ENCODE measurements around the gene MYRF. TPM values are rescaled to one million over a fixed set of nuclear protein-coding genes. Genes with fewer than 3 reads are reported as not detected.

The MYRF gene
- total RNA-seq, 1 donor from 2014 or later = 10.4 TPM

- no peak for ATAC-seq
- DNase-seq (ENCODE audit: low spot score) = no peak
- intact Hi-C loops (cut with DNase I) = loop anchor here (5.0 kb wide), 1 partner anchor 52 kb away; the partner anchor contains the start of gene DAGLA
Observed at GRCh38 chr11:61734767-61735166, 17.7 kb upstream of the MYRF start.

- intact Hi-C loops (cut with DNase I) = no loop called here
- DNase-seq (ENCODE audit: low spot score) = no peak
- no peak for ATAC-seq
Observed at GRCh38 chr11:61735391-61735790, 17.0 kb upstream of the MYRF start.

- ATAC-seq = no peak
- intact Hi-C loops (cut with DNase I) = no loop called here
- DNase-seq (ENCODE audit: low spot score) = no peak
Observed at GRCh38 chr11:61736310-61736709, 16.1 kb upstream of the MYRF start.

GRCh38 chr11:61737131-61737530, 15.3 kb upstream of the MYRF start:
- no peak for DNase-seq (ENCODE audit: low spot score)
- no peak for ATAC-seq
- intact Hi-C loops (cut with DNase I) = no loop called here

- ATAC-seq = no peak
Observed at GRCh38 chr11:61737636-61738386, 14.6 kb upstream of the MYRF start.

GRCh38 chr11:61738776-61739175, 13.7 kb upstream of the MYRF start:
- intact Hi-C loops (cut with DNase I) = no loop called here

More at GRCh38 chr11:61737636-61738386, 14.6 kb upstream of the MYRF start:
- intact Hi-C loops (cut with DNase I) = no loop called here
- no peak for DNase-seq (ENCODE audit: low spot score)

GRCh38 chr11:61739413-61739812, 13.0 kb upstream of the MYRF start:
- ATAC-seq = no peak
- intact Hi-C loops (cut with DNase I) = no loop called here
- DNase-seq (ENCODE audit: low spot score) = no peak

More at GRCh38 chr11:61738776-61739175, 13.7 kb upstream of the MYRF start:
- ATAC-seq (no peak), DNase-seq (ENCODE audit: low spot score) (no peak)

GRCh38 chr11:61739966-61740365, 12.5 kb upstream of the MYRF start:
- ATAC-seq (no peak), DNase-seq (ENCODE audit: low spot score) (no peak)
- intact Hi-C loops (cut with DNase I) = loop anchor here (5.0 kb wide), 1 partner anchor 258 kb away; a partner anchor contains a TSS

- intact Hi-C loops (cut with DNase I) = loop anchor here (5.0 kb wide), 1 partner anchor 260 kb away; a partner anchor contains a TSS
- ATAC-seq (no peak), DNase-seq (ENCODE audit: low spot score) (no peak)
Observed at GRCh38 chr11:61742391-61742790, 10.0 kb upstream of the MYRF start.

GRCh38 chr11:61743486-61744095, 8.8 kb upstream of the MYRF start:
- ATAC-seq (no peak), DNase-seq (ENCODE audit: low spot score) (no peak)
- intact Hi-C loops (cut with DNase I) = loop anchor here (5.0 kb wide), 1 partner anchor 261 kb away; a partner anchor contains a TSS

- DNase-seq (ENCODE audit: low spot score) (no peak), ATAC-seq (no peak)
- intact Hi-C loops (cut with DNase I) = loop anchor here (5.0 kb wide), 1 partner anchor 262 kb away; a partner anchor contains a TSS
Observed at GRCh38 chr11:61744181-61744580, 8.3 kb upstream of the MYRF start.

GRCh38 chr11:61744609-61745156, 7.8 kb upstream of the MYRF start:
- intact Hi-C loops (cut with DNase I) = loop anchor here (5.0 kb wide), 1 partner anchor 262 kb away; a partner anchor contains a TSS
- DNase-seq (ENCODE audit: low spot score) (no peak), ATAC-seq (no peak)

GRCh38 chr11:61745781-61746441, 6.5 kb upstream of the MYRF start:
- no peak for ATAC-seq
- intact Hi-C loops (cut with DNase I) = no loop called here

GRCh38 chr11:61746442-61747191, 5.8 kb upstream of the MYRF start:
- intact Hi-C loops (cut with DNase I) = no loop called here
- DNase-seq (ENCODE audit: low spot score) = no peak
- ATAC-seq = no peak

More at GRCh38 chr11:61745781-61746441, 6.5 kb upstream of the MYRF start:
- DNase-seq (ENCODE audit: low spot score) = no peak

- intact Hi-C loops (cut with DNase I) = no loop called here
- peak; percentile 81 for ATAC-seq
Observed at GRCh38 chr11:61747192-61747966, 5.1 kb upstream of the MYRF start.

GRCh38 chr11:61747967-61748285, 4.5 kb upstream of the MYRF start:
- ATAC-seq (no peak), DNase-seq (ENCODE audit: low spot score) (no peak)
- intact Hi-C loops (cut with DNase I) = no loop called here

More at GRCh38 chr11:61747192-61747966, 5.1 kb upstream of the MYRF start:
- DNase-seq (ENCODE audit: low spot score) = peak; percentile 89

GRCh38 chr11:61749591-61750217, 2.7 kb upstream of the MYRF start:
- ATAC-seq = peak; percentile 9
- no peak for DNase-seq (ENCODE audit: low spot score)
- intact Hi-C loops (cut with DNase I) = no loop called here

Measured in sciatic nerve (tissue), 2 donors.